C4-2B (cell line): ENCODE measurements around the gene NDFIP1.

Source experiments
- CTCF ChIP-seq: fragments of 450-650 bp; conservative IDR thresholded peaks from 2 replicates; pipeline ENCODE4 v1.5.1; 2017; ENCODE audit warnings: mild to moderate bottlenecking
- ZFX ChIP-seq: fragments of 450-650 bp; IDR thresholded peaks from 2 replicates; pipeline ENCODE4 v1.6.1; 2017

- TF ChIP-seq CTCF (no peak), ZFX (no peak)
Measured at GRCh38 chr5:142091012-142091411, 17.6 kb upstream of the NDFIP1 start.
